Activated T-helper 1 cell treated with anti-CD3 and anti-CD28 coated beads, Interleukin-2, amount 50 U/mL, for 16 hours (primary cell): ENCODE results near the gene MDFI.

ENCODE experiments used
- DNase-seq, 2 donors: peaks; one replicate each; pipeline ENCODE4 v3.0.0-alpha.2; 2020; ENCODE audit warnings: low read depth in 1 of 2, low spot score in 1 of 2

MDFI gene

GRCh38 chr6:41648921-41649320, 10.7 kb downstream of the MDFI start:
- DNase-seq: no peak

- DNase-seq: no peak
Observed at GRCh38 chr6:41649596-41649995, 11.3 kb downstream of the MDFI start.

DNA sequence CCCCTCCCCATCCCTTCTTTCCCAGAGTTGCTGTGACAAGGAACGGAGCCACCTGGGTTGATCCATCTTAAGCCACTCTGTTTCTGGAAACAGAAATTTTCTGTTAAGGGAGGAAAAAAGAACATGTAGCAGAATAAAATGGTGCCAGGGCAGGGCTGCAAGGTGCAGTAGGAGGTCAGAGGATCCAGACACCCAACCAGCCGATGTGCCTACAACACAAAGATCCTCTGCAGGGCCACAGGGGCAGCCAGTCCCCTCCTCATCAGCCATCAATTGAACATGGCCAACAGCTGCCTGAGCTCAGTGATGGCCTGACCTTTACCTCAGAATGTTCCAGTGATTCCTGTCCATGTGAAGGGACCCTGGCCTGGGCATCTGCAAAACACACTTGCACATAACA, 11.9 kb downstream of the MDFI start:
- DNase-seq: no peak

GRCh38 chr6:41651246-41651961, 13.1 kb downstream of the MDFI start:
- DNase-seq: no peak

- DNase-seq: no peak
Observed at GRCh38 chr6:41651962-41652657, 13.8 kb downstream of the MDFI start.

- DNase-seq: no peak
Observed at GRCh38 chr6:41652866-41653652, 14.8 kb downstream of the MDFI start.

GRCh38 chr6:41653691-41654090, 15.4 kb downstream of the MDFI start:
- no peak for DNase-seq

GRCh38 chr6:41654151-41654697, 16.0 kb downstream of the MDFI start:
- no peak for DNase-seq

DNA sequence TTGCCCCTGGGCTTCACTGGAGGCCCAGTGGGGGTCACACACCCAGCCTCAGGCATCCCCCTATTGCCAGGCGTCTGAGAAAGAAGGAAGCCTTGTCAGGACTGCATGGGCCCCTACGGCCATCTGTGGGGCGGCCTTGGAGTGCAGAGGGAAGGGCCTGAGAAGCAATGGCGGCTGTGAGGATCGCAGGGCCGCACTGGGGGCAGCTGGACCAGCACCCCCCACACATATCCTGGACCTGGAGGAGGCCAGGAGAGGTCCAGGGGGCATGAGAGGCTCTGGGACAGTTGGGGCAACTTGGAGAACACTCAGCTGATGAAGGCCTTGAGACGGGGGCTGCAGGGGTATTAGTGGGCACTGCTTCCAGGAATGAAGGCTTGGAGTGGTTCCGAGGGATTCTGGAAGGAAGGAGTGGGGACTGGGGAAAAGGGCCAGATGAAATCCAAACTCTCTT, 16.5 kb downstream of the MDFI start:
- no peak for DNase-seq

DNA sequence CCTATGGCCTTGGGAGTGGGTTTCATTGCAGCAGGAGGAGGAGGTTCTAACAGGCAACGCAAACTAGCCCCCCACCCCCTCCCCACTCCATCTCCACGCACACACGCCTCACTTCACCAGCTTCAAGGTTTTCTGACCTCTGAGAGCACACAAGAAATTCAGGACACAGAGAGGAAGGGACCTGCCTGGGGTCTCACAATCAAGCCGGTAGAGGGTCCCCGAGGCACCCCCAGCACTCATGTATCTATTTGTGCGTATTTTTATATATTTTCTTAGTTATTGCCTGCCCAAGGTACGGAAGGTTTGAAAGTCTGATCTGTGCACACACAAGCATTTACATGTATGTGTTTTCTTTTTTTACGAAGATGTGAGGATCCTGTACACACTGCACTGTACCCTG, 16.9 kb downstream of the MDFI start:
- no peak for DNase-seq

DNA sequence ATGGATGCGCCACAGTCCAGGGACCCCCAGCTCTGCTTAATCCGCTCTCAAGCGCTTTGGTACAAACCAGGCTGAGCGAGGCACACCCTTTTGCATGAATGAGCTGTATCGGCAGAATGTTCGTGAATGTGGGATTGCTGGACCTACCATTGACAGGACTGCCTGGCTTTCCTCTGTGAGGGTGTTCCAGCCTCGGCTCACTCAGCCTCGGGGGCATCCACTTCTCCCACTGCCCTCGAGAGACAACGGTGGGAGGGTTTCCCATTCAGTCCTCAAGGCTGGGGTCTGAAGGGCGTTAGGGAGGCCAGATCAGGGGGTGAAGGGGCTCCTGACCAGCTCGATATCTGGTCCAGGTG, 17.4 kb downstream of the MDFI start:
- DNase-seq: no peak

GRCh38 chr6:41656002-41656691, 17.9 kb downstream of the MDFI start:
- DNase-seq: no peak

DNA sequence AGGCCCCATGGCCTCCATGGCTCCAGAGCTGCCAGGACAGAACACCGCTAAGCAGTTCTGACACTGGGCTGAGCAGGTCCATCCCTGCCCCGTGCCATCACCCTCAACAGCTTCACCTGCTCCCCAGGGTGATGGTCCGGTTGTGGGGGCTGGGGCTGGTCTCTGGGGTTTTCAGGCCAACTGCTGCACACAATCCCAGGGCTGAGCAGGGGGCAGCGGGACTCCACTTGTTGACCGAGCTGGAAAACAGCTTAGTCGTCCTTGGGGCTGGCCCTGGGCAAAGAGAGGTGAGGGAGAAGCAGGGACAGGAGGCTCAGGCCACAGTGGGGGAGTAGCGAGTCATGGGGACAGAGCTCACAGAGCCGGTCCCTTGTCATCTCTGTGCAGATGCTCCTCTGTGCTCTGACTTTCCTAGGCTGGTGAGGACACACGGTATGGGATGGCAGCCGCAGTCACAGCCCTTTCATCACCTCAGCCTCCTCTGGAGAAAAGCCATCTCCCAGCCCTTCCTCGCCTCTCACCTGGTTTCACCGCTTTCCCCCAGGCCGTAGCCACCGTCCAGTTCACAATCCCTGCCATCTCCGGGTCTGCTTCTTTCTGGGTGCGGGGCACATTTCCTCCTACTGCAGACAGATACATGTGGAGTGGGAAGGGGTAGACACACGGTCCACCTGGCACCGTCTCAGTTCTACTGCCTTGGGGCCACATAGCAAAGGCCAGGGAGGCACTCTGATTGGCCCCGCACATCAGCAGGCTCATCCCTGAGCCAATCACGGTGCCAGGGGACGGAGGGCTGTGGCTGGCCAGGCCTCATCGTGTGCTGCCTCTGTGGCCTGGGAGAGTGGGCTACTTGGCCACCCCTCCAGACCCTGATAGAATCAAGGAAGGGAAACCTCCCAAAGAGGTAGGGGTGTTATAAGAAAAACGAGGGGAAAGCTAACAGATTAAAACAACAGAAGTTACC, 19.1 kb downstream of the MDFI start:
- no peak for DNase-seq

GRCh38 chr6:41658636-41659035, 20.4 kb downstream of the MDFI start:
- no peak for DNase-seq

GRCh38 chr6:41659935-41660334, 21.7 kb downstream of the MDFI start:
- no peak for DNase-seq

- no peak for DNase-seq
Observed at GRCh38 chr6:41663568-41663967, 25.3 kb downstream of the MDFI start.

DNA sequence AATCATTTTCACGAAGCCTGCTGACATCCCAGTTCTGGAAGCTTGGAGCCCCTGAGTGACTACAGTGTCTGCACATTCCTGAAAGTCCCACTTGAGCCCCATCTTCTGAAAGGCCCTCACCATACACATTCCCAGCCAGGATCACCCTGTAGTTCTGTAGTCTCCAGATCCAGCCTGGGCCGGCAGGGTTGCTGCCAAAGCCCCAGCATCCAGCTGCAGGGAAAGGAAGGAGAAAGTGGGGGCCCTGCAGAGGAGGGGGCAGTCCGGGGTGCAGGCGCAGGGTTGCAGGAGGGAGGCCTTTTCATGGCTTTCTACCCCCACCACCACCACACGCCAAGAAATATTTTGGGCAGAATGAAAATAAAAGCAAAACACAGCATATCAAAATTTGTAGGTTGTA, 26.0 kb downstream of the MDFI start:
- DNase-seq: no peak

DNA sequence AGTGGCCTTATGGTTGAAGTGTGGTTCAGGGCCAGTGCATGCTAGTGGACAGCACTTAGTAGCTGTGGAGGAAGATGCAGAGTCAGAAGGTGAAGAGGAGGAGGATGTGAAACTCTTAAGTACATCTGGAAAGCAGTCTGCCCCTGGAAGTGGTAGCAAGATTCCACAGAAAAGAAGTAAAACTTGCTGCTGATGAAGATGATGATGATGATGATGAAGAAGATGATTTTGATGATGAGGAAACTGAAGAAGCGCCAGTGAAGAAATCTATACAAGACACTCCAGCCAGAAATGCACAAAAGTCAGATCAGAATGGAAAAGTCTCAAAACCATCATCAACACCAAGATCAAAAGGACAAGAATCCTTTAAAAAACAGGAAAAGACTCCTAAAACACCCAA, 28.9 kb downstream of the MDFI start:
- no peak for DNase-seq

- no peak for DNase-seq
Observed at GRCh38 chr6:41668968-41669367, 30.7 kb downstream of the MDFI start.

DNA sequence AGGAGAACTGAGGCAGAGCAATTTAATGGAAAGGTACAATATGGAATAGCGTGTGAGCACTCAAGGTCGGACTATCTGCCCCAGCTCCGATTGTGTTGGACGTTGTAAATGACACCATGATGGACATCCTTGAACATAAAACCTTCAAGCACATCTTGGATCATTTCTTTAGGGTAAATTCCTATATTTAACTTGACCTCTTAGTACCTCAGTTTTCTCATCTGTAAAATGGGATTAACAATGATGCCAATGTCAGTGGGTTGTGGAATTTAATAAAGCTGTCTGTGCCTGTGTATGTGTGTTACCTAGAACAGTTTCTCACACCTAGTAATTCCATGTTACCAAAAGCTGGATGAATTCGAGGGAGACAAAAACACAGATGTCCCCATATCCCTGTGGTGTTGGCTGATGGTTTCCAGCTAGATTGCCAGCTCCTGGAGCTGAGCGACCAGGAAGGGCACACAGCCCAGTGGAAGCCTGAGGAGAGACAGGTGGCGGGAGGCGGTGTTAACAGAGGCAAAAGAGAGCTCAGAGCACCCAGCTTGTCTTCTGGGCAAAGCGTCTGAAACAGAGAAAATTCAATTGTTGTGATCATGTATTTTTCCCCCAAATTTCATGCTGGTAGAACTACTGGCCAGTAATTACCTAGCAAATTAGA, 32.6 kb downstream of the MDFI start:
- DNase-seq: no peak
